Measurements from ENCODE around the gene NAV1.

DNA sequence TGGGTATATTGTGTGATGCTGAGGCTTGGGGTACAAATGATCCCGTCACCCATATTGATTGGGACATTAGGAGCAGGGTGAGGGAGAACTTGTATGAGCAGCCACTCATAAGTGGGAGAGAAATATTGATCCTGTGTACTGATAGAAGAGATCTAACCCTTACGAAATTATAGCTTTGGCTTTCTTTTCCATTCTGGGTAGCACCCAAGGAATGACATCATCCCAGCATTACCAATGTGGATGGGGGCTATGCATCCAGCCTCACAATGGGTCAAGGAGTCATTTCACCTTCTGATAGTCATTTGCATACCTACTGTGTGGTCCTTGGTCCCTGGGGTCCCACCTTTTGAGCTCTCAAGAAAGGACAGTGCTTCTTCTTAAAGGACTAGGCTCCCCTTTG, 1.9 kb upstream of the NAV1 start:
- no peak for TF ChIP-seq CTCF (IDR thresholded peaks at IDR 0.05; ENCODE audit: insufficient read depth, low read length)
- TF ChIP-seq REST (IDR thresholded peaks at IDR 0.05; ENCODE audit: insufficient replicate concordance, low read depth), result no peak
- TF ChIP-seq POLR2AphosphoS5 (IDR thresholded peaks at IDR 0.05; ENCODE audit: low read depth), result no peak
- no peak for TF ChIP-seq GABPA (IDR thresholded peaks at IDR 0.05; ENCODE audit: low read depth)
- TF ChIP-seq SPI1 (IDR thresholded peaks at IDR 0.05; ENCODE audit: borderline replicate concordance, low read depth), result no peak

Data from HL-60 (cell line).